Activated CD4-positive, alpha-beta memory T cell treated with anti-CD3 and anti-CD28 coated beads, Interleukin-2, amount 10 ng/mL, durations not matched to agents 7 days and 5 days (primary cell): ENCODE results near the gene RPS6KA5. TPM values are rescaled to one million over a fixed set of nuclear protein-coding genes. Genes with fewer than 3 reads are reported as not detected.
"Not testable (repeated sequence)": the region's sequence is repeated elsewhere in the genome, so short reads cannot be mapped to it uniquely, and the experiment has no call there.

Experiments used
- CTCF ChIA-PET: fragments of 350-600 bp; sonication (Branson Sonifier 250); formaldehyde crosslinking; loops from one replicate; lab custom pipeline; 2021; ENCODE audit warnings: antibody characterized with exemption, inconsistent platforms; lab: Charles Lee
- POLR2A ChIA-PET: fragments of 350-600 bp; sonication (Branson Sonifier 250); formaldehyde crosslinking; loops from one replicate; lab custom pipeline; 2021; ENCODE audit warnings: antibody characterized with exemption; lab: Charles Lee
- DNase-seq: peaks from one replicate; pipeline ENCODE4 v3.0.0-alpha.2; 2020
- H3K27ac Mint-ChIP-seq: one replicate; pipeline ENCODE4 v1.8.0; 2021; ENCODE audit warnings: mild to moderate bottlenecking, mixed read lengths
- H3K27me3 Mint-ChIP-seq: one replicate; pipeline ENCODE4 v1.8.0; 2021; ENCODE audit warnings: mixed read lengths
- H3K36me3 Mint-ChIP-seq: one replicate; pipeline ENCODE4 v1.8.0; 2021; ENCODE audit warnings: low read depth, mixed read lengths
- H3K4me1 Mint-ChIP-seq: one replicate; pipeline ENCODE4 v1.8.0; 2021; ENCODE audit warnings: mixed read lengths
- H3K4me3 Mint-ChIP-seq: one replicate; pipeline ENCODE4 v1.8.0; 2021; ENCODE audit warnings: mild to moderate bottlenecking, mixed read lengths
- H3K9me3 Mint-ChIP-seq: one replicate; pipeline ENCODE4 v1.8.0; 2021; ENCODE audit warnings: mixed read lengths
- total RNA-seq, 2 experiments: library from RNA; stranded (reverse); gene quantifications; one replicate each; pipeline ENCODE4 v1.2.3, GENCODE V29; 2021

Gene RPS6KA5
- total RNA-seq, 2 experiments from 2014 or later = 44.5 to 49.9 TPM

- no peak for DNase-seq
- Mint-ChIP-seq H3K36me3 (peaks cover 11% of the 10 kb centered on the region), H3K4me1 (peaks cover 32% of the 10 kb centered on the region), H3K27ac (no peak overlapping the region), H3K27me3 (no peaks in the 10 kb centered on the region), H3K4me3 (no peak overlapping the region), H3K9me3 (no peaks in the 10 kb centered on the region)
- POLR2A ChIA-PET = interaction anchor here (1.4 kb wide), 1 partner anchor 31 kb away, joined by 3 read pairs; no protein-coding TSS in a partner anchor
- CTCF ChIA-PET = interaction anchor here (0.6 to 1.0 kb wide), 2 partner anchors 13 to 168 kb away, joined by 3 to 4 read pairs; no protein-coding TSS in a partner anchor
Observed at GRCh38 chr14:91004987-91005386, 55.5 kb downstream of the RPS6KA5 start.

- no peak for DNase-seq
- Mint-ChIP-seq H3K9me3 (no peaks in the 10 kb centered on the region), H3K27me3 (no peaks in the 10 kb centered on the region), H3K36me3 (peaks cover 43% of the 10 kb centered on the region), H3K27ac (no peak overlapping the region), H3K4me1 (peaks cover 23% of the 10 kb centered on the region), H3K4me3 (no peak overlapping the region)
- CTCF ChIA-PET = interaction anchor here (0.6 kb wide), 1 partner anchor 97 kb away, joined by 3 read pairs; no protein-coding TSS in a partner anchor
- POLR2A ChIA-PET = interaction anchor here (1.6 kb wide), 1 partner anchor 61 kb away, joined by 6 read pairs; the partner anchor contains the start of gene RPS6KA5
Observed at GRCh38 chr14:90999299-90999698, 61.1 kb downstream of the RPS6KA5 start.

GRCh38 chr14:90996967-90997366 lies 63.5 kb downstream of the RPS6KA5 start:
- CTCF ChIA-PET = no interaction called here
- POLR2A ChIA-PET = no interaction called here

GRCh38 chr14:90995785-90996184 lies 64.7 kb downstream of the RPS6KA5 start:
- Mint-ChIP-seq H3K4me1 (peaks cover 42% of the 10 kb centered on the region), H3K27me3 (no peaks in the 10 kb centered on the region), H3K4me3 (no peak overlapping the region), H3K27ac (no peak overlapping the region), H3K36me3 (peaks cover 66% of the 10 kb centered on the region), H3K9me3 (no peaks in the 10 kb centered on the region)
- ChIA-PET CTCF (no interaction called here), POLR2A (no interaction called here)
- DNase-seq = no peak

More at GRCh38 chr14:90996967-90997366, 63.5 kb downstream of the RPS6KA5 start:
- H3K36me3 Mint-ChIP-seq = peaks cover 58% of the 10 kb centered on the region
- no peak overlapping the region for H3K4me3 Mint-ChIP-seq
- no peaks in the 10 kb centered on the region for H3K9me3 Mint-ChIP-seq
- DNase-seq = no peak
- H3K27me3 Mint-ChIP-seq = no peaks in the 10 kb centered on the region
- H3K27ac Mint-ChIP-seq = no peak overlapping the region
- H3K4me1 Mint-ChIP-seq = peaks cover 33% of the 10 kb centered on the region

- Mint-ChIP-seq H3K27me3 (no peaks in the 10 kb centered on the region), H3K4me3 (no peak overlapping the region), H3K27ac (no peak overlapping the region), H3K9me3 (peaks cover 2% of the 10 kb centered on the region), H3K36me3 (peaks cover 71% of the 10 kb centered on the region), H3K4me1 (peaks cover 46% of the 10 kb centered on the region)
- CTCF ChIA-PET = no interaction called here
- POLR2A ChIA-PET = interaction anchor here (0.9 to 1.1 kb wide), 2 partner anchors 9 to 66 kb away, joined by 3 to 4 read pairs; no protein-coding TSS in a partner anchor
- no peak for DNase-seq
Observed at GRCh38 chr14:90993792-90994191, 66.6 kb downstream of the RPS6KA5 start.

- H3K27ac Mint-ChIP-seq = peak overlapping the region; percentile 54
- CTCF ChIA-PET = interaction anchor here (0.7 to 1.0 kb wide), 2 partner anchors 13 to 36 kb away, joined by 3 to 4 read pairs; no protein-coding TSS in a partner anchor
- POLR2A ChIA-PET = no interaction called here
- peaks cover 2% of the 10 kb centered on the region for H3K9me3 Mint-ChIP-seq
- no peaks in the 10 kb centered on the region for H3K27me3 Mint-ChIP-seq
- peaks cover 51% of the 10 kb centered on the region for H3K4me1 Mint-ChIP-seq
- no peak for DNase-seq
- no peak overlapping the region for H3K4me3 Mint-ChIP-seq
- H3K36me3 Mint-ChIP-seq = peaks cover 66% of the 10 kb centered on the region
Observed at GRCh38 chr14:90991690-90992443, 68.6 kb downstream of the RPS6KA5 start.

GRCh38 chr14:90990141-90990540 lies 70.3 kb downstream of the RPS6KA5 start:
- CTCF ChIA-PET = no interaction called here
- Mint-ChIP-seq H3K27me3 (no peaks in the 10 kb centered on the region), H3K27ac (no peak overlapping the region), H3K4me1 (peaks cover 48% of the 10 kb centered on the region), H3K36me3 (peaks cover 65% of the 10 kb centered on the region), H3K4me3 (no peak overlapping the region), H3K9me3 (peaks cover 2% of the 10 kb centered on the region)
- POLR2A ChIA-PET = no interaction called here
- DNase-seq = no peak

- H3K4me3 Mint-ChIP-seq = no peak overlapping the region
- H3K27me3 Mint-ChIP-seq = no peaks in the 10 kb centered on the region
- ChIA-PET CTCF (no interaction called here), POLR2A (interaction anchor here (1.1 kb wide), 1 partner anchor 17 kb away, joined by 4 read pairs; no protein-coding TSS in a partner anchor)
- H3K4me1 Mint-ChIP-seq = peaks cover 30% of the 10 kb centered on the region
- DNase-seq = no peak
- peaks cover 2% of the 10 kb centered on the region for H3K9me3 Mint-ChIP-seq
- peaks cover 60% of the 10 kb centered on the region for H3K36me3 Mint-ChIP-seq
- no peak overlapping the region for H3K27ac Mint-ChIP-seq
Observed at GRCh38 chr14:90987140-90987539, 73.3 kb downstream of the RPS6KA5 start.

GRCh38 chr14:90986510-90986909 lies 73.9 kb downstream of the RPS6KA5 start:
- no peak for DNase-seq
- no peak overlapping the region for H3K27ac Mint-ChIP-seq
- CTCF ChIA-PET = interaction anchor here (0.8 to 1.1 kb wide), 2 partner anchors 8 to 17 kb away, joined by 3 to 4 read pairs; no protein-coding TSS in a partner anchor
- no peak overlapping the region for H3K4me3 Mint-ChIP-seq
- H3K4me1 Mint-ChIP-seq = peaks cover 28% of the 10 kb centered on the region
- peaks cover 2% of the 10 kb centered on the region for H3K9me3 Mint-ChIP-seq
- H3K27me3 Mint-ChIP-seq = no peaks in the 10 kb centered on the region
- peaks cover 57% of the 10 kb centered on the region for H3K36me3 Mint-ChIP-seq
- POLR2A ChIA-PET = interaction anchor here (0.7 kb wide), 1 partner anchor 9 kb away, joined by 5 read pairs; no protein-coding TSS in a partner anchor

- ChIA-PET CTCF (interaction anchor here (0.8 to 1.1 kb wide), 2 partner anchors 9 to 16 kb away, joined by 3 to 4 read pairs; no protein-coding TSS in a partner anchor), POLR2A (no interaction called here)
- no peak overlapping the region for H3K4me3 Mint-ChIP-seq
- peaks cover 20% of the 10 kb centered on the region for H3K4me1 Mint-ChIP-seq
- peaks cover 49% of the 10 kb centered on the region for H3K36me3 Mint-ChIP-seq
- no peaks in the 10 kb centered on the region for H3K27me3 Mint-ChIP-seq
- no peak overlapping the region for H3K27ac Mint-ChIP-seq
- H3K9me3 Mint-ChIP-seq = peaks cover 2% of the 10 kb centered on the region
- no peak for DNase-seq
Observed at GRCh38 chr14:90985601-90986242, 74.7 kb downstream of the RPS6KA5 start.

- H3K4me1 Mint-ChIP-seq = peaks cover 9% of the 10 kb centered on the region
- no peak overlapping the region for H3K27ac Mint-ChIP-seq
- no peak for DNase-seq
- no peak overlapping the region for H3K4me3 Mint-ChIP-seq
- ChIA-PET CTCF (interaction anchor here (1.7 kb wide), 1 partner anchor 15 kb away, joined by 4 read pairs; no protein-coding TSS in a partner anchor), POLR2A (no interaction called here)
- peaks cover 34% of the 10 kb centered on the region for H3K36me3 Mint-ChIP-seq
- H3K9me3 Mint-ChIP-seq = no peaks in the 10 kb centered on the region
- H3K27me3 Mint-ChIP-seq = no peaks in the 10 kb centered on the region
Observed at GRCh38 chr14:90983560-90983959, 76.9 kb downstream of the RPS6KA5 start.

GRCh38 chr14:90981636-90982035 lies 78.8 kb downstream of the RPS6KA5 start:
- Mint-ChIP-seq H3K27me3 (no peaks in the 10 kb centered on the region), H3K4me1 (peaks cover 2% of the 10 kb centered on the region), H3K4me3 (no peak overlapping the region), H3K9me3 (no peaks in the 10 kb centered on the region), H3K36me3 (peaks cover 37% of the 10 kb centered on the region), H3K27ac (no peak overlapping the region)
- ChIA-PET CTCF (no interaction called here), POLR2A (no interaction called here)
- DNase-seq = no peak

- H3K4me3 Mint-ChIP-seq, DNase-seq, POLR2A ChIA-PET, CTCF ChIA-PET, H3K27me3 Mint-ChIP-seq, H3K9me3 Mint-ChIP-seq, H3K27ac Mint-ChIP-seq, H3K4me1 Mint-ChIP-seq: not testable (repeated sequence)
- H3K36me3 Mint-ChIP-seq = peaks cover 43% of the 10 kb centered on the region
Observed at GRCh38 chr14:90980636-90981035, 79.8 kb downstream of the RPS6KA5 start.
